Measurements from ENCODE around the gene HLA-DQA2.
"Not testable (repeated sequence)": the region's sequence is repeated elsewhere in the genome, so short reads cannot be mapped to it uniquely, and the experiment has no call there.

Gene HLA-DQA2

DNA sequence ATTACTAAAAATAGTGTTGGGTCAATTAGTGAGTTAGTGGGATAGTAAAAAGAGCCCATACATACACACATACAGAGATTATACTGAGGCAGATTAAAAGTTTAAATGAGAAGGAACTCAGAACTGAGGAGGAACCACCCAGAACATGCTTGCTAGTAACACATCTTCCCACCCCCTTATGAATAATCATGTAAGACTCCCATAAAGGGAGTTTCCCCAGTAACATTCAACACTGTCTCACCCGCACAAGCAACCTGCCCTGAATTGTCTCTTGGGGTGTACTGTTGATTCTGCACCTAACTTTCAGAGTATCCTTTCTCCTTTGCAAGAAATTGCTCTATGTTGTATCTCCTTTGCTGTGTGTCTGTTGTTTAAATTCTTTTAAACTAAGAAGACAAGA is 33.2 kb downstream of the HLA-DQA2 start:
- no peak for DNase-seq (ENCODE audit: low read depth)
- TF ChIP-seq, protein P1, sequence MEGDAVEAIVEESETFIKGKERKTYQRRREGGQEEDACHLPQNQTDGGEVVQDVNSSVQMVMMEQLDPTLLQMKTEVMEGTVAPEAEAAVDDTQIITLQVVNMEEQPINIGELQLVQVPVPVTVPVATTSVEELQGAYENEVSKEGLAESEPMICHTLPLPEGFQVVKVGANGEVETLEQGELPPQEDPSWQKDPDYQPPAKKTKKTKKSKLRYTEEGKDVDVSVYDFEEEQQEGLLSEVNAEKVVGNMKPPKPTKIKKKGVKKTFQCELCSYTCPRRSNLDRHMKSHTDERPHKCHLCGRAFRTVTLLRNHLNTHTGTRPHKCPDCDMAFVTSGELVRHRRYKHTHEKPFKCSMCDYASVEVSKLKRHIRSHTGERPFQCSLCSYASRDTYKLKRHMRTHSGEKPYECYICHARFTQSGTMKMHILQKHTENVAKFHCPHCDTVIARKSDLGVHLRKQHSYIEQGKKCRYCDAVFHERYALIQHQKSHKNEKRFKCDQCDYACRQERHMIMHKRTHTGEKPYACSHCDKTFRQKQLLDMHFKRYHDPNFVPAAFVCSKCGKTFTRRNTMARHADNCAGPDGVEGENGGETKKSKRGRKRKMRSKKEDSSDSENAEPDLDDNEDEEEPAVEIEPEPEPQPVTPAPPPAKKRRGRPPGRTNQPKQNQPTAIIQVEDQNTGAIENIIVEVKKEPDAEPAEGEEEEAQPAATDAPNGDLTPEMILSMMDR (IDR thresholded peaks at IDR 0.05; ENCODE audit: low read depth, low read length, missing control alignments) = no peak
- no peak overlapping the region for H3K4me3 ChIP-seq (ENCODE audit: low read depth, low read length)
- in situ Hi-C loops (cut with HindIII; ENCODE audit: low sequenced_read_pairs) = no loop called here

DNA sequence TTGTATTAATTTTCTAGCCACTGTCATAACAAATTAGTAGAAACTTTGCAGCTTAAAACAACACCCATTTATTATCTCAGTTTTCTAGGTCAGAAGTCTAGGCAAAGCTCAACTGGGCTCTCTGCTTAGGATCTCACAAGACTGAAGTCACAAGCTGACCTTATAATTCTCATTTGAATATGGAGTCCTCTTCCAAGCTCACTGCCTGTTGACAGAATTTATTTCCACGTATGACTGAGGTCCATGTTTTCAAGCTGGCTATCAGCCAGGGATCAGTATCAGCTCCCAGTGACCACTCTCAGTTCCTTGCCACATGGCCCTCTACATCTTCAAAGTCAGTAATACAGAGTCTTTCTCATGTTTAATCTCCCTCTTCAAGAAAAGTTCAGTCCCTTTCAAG is 33.9 kb downstream of the HLA-DQA2 start:
- H3K4me3 ChIP-seq (ENCODE audit: low read depth, low read length) = no peak overlapping the region
- no peak for DNase-seq (ENCODE audit: low read depth)
- in situ Hi-C loops (cut with HindIII; ENCODE audit: low sequenced_read_pairs) = no loop called here
- TF ChIP-seq, protein P1 (IDR thresholded peaks at IDR 0.05; ENCODE audit: low read depth, low read length, missing control alignments) = no peak

DNA sequence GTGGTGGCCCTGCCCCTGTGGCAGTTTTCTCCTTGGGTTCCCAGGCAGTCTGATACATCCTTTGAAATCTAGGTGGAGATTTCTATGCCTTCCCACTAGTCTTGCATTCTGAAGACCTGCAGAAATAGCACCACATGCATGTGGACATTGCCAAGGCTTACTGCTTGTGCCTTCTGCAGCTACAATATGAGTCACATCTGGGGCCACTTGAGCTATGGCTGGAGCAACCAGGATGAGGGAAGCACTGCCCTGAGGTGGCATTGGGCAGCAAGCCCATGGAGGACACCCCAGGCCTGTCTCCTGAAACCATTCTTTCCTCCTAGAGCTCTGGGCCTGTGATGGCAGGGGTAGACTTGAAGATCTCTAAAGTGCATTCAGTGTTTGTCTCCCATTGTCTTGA is 37.8 kb downstream of the HLA-DQA2 start:
- H3K4me3 ChIP-seq (ENCODE audit: low read depth, low read length) = no peak overlapping the region
- in situ Hi-C loops (cut with HindIII; ENCODE audit: low sequenced_read_pairs) = no loop called here
- DNase-seq (ENCODE audit: low read depth) = no peak
- TF ChIP-seq, protein P1 (IDR thresholded peaks at IDR 0.05; ENCODE audit: low read depth, low read length, missing control alignments) = no peak

DNA sequence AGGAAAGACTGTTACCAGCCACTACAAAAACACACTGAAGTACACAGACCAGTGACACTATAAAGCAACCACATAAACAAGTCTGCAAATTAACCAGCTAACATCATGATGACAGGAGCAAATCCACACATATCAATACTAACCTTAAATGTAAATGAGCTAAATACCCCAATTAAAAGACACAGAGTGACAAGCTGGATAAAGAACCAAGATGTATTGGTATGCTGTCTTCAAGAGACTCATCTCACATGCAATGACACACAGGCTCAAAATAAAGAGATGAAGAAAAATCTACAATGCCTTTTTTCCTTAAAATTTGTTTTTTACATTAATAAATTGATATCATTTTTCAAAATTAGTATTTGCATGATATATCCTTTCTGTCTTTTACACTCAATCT is 41.7 kb downstream of the HLA-DQA2 start:
- in situ Hi-C loops (cut with HindIII; ENCODE audit: low sequenced_read_pairs); H3K4me3 ChIP-seq (ENCODE audit: low read depth, low read length); DNase-seq (ENCODE audit: low read depth): not testable (repeated sequence)

DNA sequence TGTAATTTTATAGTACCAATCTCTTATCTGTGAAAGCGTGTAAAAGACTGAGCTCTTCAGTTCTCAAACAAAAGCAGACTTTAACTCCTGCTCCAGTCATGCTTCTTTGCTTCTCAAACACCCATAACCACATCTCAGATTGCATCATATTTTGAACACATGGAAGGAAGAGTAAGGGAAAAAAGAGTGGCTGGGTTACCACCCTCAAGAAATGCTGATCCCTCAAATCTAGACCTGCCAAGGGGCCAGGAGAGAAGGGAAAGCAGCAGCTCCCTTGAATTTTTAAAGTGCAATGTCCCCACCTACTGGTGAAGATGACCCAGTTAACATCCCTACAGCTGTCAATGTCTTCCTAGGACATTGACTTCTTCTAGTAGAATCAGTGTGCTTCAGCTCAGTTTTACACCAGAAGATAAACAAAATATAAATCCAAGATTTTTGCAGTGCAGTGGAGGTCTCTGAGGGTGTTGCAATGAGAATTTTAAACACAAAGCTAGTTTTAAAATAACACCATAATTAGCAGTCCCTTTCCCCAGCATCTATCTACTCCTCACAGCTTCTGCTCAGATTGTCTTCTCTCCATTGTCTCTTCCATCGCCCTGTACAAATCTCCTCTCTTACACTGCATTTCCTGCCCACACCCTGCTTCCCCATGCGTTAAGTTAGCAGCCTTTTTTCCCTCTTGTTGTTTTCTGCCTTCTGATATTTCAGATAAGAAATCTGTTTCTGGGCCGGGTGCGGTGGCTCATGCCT is 44.8 kb downstream of the HLA-DQA2 start:
- H3K4me3 ChIP-seq (ENCODE audit: low read depth, low read length) = no peak overlapping the region
- DNase-seq (ENCODE audit: low read depth) = peak; percentile 13
- in situ Hi-C loops (cut with HindIII; ENCODE audit: low sequenced_read_pairs) = no loop called here
- TF ChIP-seq, protein P1 (IDR thresholded peaks at IDR 0.05; ENCODE audit: low read depth, low read length, missing control alignments) = peak; percentile 62

DNA sequence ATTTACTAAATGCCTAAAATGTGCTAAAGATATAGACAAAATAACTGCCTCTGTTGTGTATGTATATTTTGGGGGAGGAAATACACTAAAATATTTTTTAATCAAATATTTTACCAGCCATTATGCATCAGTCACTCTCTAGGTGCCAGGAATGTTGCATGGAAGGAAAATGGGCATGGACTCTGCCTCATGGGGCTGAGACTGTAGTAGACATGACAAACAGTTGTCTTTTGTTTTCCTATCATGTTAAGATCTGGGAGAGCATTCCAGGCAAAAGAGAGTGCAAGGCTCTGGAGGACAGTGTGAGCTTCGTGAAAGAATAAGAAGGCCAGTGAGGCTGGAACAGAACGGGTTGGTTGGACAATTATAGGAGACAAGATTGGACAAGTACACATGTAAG is 49.1 kb downstream of the HLA-DQA2 start:
- TF ChIP-seq, protein P1 (IDR thresholded peaks at IDR 0.05; ENCODE audit: low read depth, low read length, missing control alignments) = no peak
- in situ Hi-C loops (cut with HindIII; ENCODE audit: low sequenced_read_pairs) = no loop called here
- no peak for DNase-seq (ENCODE audit: low read depth)
- no peak overlapping the region for H3K4me3 ChIP-seq (ENCODE audit: low read depth, low read length)

DNA sequence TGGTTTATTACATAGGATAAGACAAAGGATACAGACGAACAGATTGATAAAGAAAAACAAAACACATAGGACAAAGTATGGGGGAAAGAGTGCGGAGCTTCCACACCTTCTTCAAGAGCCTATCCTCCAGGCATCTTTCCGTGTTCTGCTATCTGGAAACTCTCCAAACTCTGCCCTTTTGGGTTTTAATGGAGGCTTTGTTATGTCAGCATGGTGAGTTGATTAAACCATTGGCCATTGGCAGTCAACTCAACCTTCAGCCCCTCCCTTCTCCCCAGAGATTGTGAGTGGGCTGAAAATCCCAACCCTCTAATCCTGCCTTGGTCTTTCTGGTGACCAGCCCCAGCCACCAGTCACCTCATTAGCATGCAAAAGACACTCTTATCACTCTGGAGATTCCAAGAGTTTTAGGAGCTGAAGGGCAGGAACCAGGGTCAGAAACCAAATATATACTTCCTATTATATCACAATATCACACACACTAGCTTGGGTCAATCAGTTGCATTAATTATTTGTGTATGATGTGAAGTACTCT is 51.8 kb downstream of the HLA-DQA2 start:
- in situ Hi-C loops (cut with HindIII; ENCODE audit: low sequenced_read_pairs) = no loop called here
- TF ChIP-seq, protein P1 (IDR thresholded peaks at IDR 0.05; ENCODE audit: low read depth, low read length, missing control alignments) = no peak
- H3K4me3 ChIP-seq (ENCODE audit: low read depth, low read length) = no peak overlapping the region
- no peak for DNase-seq (ENCODE audit: low read depth)

All from astrocyte of the cerebellum (primary cell).